PFSK-1 (cell line): ENCODE data around the gene TPST1.

Experiments
- POLR2AphosphoS5 ChIP-seq: IDR thresholded peaks from 2 replicates; pipeline ENCODE4 v1.6.1; 2012; ENCODE audit warnings: low read depth, mild to moderate bottlenecking, control low read depth, low read length, moderate library complexity
- TAF1 ChIP-seq: IDR thresholded peaks from 2 replicates; pipeline ENCODE4 v1.6.1; 2012; ENCODE audit warnings: low read length, control low read depth, borderline replicate concordance; ENCODE audit not compliant: insufficient read depth

- TF ChIP-seq POLR2AphosphoS5 (no peak), TAF1 (no peak)
Observed at GRCh38 chr7:66348959-66349358, 143.8 kb downstream of the TPST1 start.
